HUES48 (cell line): ENCODE data around the gene SHC3.

Source experiments
- H3K27ac ChIP-seq: one replicate; pipeline ENCODE4 v1.7.0; 2013; ENCODE audit warnings: low read depth, low read length, inconsistent platforms
- H3K27me3 ChIP-seq: 2 replicates; pipeline ENCODE4 v1.6.1; 2013; ENCODE audit warnings: mild to moderate bottlenecking, low read length; ENCODE audit not compliant: control insufficient read depth, insufficient read depth
- H3K36me3 ChIP-seq: 2 replicates; pipeline ENCODE4 v1.6.1; 2013; ENCODE audit warnings: low read length; ENCODE audit not compliant: control insufficient read depth, insufficient read depth
- H3K4me1 ChIP-seq: 2 replicates; pipeline ENCODE4 v1.6.1; 2013; ENCODE audit warnings: mild to moderate bottlenecking, low read length; ENCODE audit not compliant: control insufficient read depth, insufficient read depth
- H3K4me3 ChIP-seq: 2 replicates; pipeline ENCODE4 v1.5.1; 2013; ENCODE audit warnings: mild to moderate bottlenecking, low read depth, low read length
- H3K9ac ChIP-seq: 2 replicates; pipeline ENCODE4 v1.6.1; 2013; ENCODE audit warnings: mild to moderate bottlenecking, low read depth, low read length, moderate library complexity
- H3K9me3 ChIP-seq: 2 replicates; pipeline ENCODE4 v1.6.1; 2013; ENCODE audit warnings: low read length; ENCODE audit not compliant: control insufficient read depth, insufficient read depth

The SHC3 gene

GRCh38 chr9:89052470-89053097 is 126.0 kb downstream of the SHC3 start:
- H3K27me3 ChIP-seq = no peaks in the 10 kb centered on the region
- H3K4me3 ChIP-seq = no peak overlapping the region
- H3K4me1 ChIP-seq = no peaks in the 10 kb centered on the region
- no peak overlapping the region for H3K9ac ChIP-seq
- no peaks in the 10 kb centered on the region for H3K9me3 ChIP-seq
- H3K27ac ChIP-seq = no peak overlapping the region
- H3K36me3 ChIP-seq = no peaks in the 10 kb centered on the region

DNA sequence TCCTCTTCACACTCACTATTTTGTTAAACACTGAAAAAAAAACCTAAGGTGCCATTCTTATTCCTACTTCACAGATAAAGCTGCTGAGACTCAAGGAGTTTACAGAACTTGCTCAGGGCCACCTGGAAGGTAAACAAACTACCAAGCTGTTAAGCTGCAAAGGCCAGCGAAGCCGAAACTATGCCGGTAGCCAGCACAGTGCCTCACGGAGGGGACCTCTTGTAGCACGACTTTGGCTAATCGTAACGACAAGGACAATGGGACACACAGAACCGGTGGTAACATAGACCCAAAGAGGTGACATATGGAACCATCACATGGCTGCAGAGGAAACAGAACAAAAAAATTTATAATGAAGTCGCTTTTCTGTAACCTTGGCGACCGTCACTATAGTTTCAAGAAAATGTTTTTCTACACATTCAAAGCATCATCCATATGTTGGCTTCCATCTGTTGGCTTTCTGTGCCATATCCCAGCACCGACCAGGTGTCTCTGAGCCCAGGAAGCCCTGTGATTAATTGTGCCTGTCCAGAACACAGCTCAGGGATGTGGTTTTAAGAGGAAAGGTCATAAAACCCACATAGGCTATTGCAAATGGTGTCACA is 127.1 kb downstream of the SHC3 start:
- H3K9me3 ChIP-seq = no peaks in the 10 kb centered on the region
- no peaks in the 10 kb centered on the region for H3K4me1 ChIP-seq
- no peak overlapping the region for H3K27ac ChIP-seq
- H3K4me3 ChIP-seq = no peak overlapping the region
- no peaks in the 10 kb centered on the region for H3K36me3 ChIP-seq
- no peaks in the 10 kb centered on the region for H3K27me3 ChIP-seq
- no peak overlapping the region for H3K9ac ChIP-seq

- no peak overlapping the region for H3K27ac ChIP-seq
- H3K9ac ChIP-seq = no peak overlapping the region
- H3K27me3 ChIP-seq = no peaks in the 10 kb centered on the region
- H3K36me3 ChIP-seq = no peaks in the 10 kb centered on the region
- no peaks in the 10 kb centered on the region for H3K9me3 ChIP-seq
- H3K4me3 ChIP-seq = no peak overlapping the region
- no peaks in the 10 kb centered on the region for H3K4me1 ChIP-seq
These were observed 129.0 kb downstream of the SHC3 start for GRCh38 chr9:89049646-89050045.

- Histone ChIP-seq H3K4me1 (no peaks in the 10 kb centered on the region), H3K27ac (no peak overlapping the region), H3K9me3 (no peaks in the 10 kb centered on the region), H3K36me3 (no peaks in the 10 kb centered on the region), H3K4me3 (no peak overlapping the region), H3K27me3 (no peaks in the 10 kb centered on the region), H3K9ac (no peak overlapping the region)
These were observed 130.0 kb downstream of the SHC3 start for GRCh38 chr9:89048616-89049015.

DNA sequence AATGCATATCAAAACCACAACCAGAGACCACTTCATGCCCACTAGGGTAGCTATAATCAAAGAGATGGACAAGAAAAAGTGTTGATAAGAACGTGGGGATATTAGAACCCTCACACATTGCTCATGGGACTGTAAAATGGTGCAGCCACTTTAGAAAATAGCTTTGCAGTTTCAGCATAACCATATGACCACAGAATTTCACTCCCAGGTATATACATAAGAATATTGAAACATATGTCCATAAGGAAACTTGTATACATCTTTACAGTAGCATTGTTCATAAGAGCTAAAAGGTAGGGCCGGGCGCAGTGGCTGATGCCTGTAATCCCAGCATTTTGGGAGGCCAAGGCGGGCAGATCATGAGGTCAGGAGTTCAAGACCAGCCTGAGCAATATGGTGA is 131.0 kb downstream of the SHC3 start:
- Histone ChIP-seq H3K4me3 (no peak overlapping the region), H3K9ac (no peak overlapping the region), H3K9me3 (no peaks in the 10 kb centered on the region), H3K4me1 (no peaks in the 10 kb centered on the region), H3K27ac (no peak overlapping the region), H3K36me3 (no peaks in the 10 kb centered on the region), H3K27me3 (no peaks in the 10 kb centered on the region)

- H3K36me3 ChIP-seq = no peaks in the 10 kb centered on the region
- H3K4me3 ChIP-seq = no peak overlapping the region
- no peak overlapping the region for H3K9ac ChIP-seq
- no peaks in the 10 kb centered on the region for H3K4me1 ChIP-seq
- H3K9me3 ChIP-seq = no peaks in the 10 kb centered on the region
- no peaks in the 10 kb centered on the region for H3K27me3 ChIP-seq
- H3K27ac ChIP-seq = no peak overlapping the region
These were observed 131.8 kb downstream of the SHC3 start for GRCh38 chr9:89046832-89047231.

- Histone ChIP-seq H3K27ac (no peak overlapping the region), H3K36me3 (no peaks in the 10 kb centered on the region), H3K9ac (no peak overlapping the region), H3K4me3 (no peak overlapping the region), H3K9me3 (no peaks in the 10 kb centered on the region), H3K4me1 (no peaks in the 10 kb centered on the region), H3K27me3 (no peaks in the 10 kb centered on the region)
These were observed 133.7 kb downstream of the SHC3 start for GRCh38 chr9:89044881-89045280.

- H3K27ac ChIP-seq = no peak overlapping the region
- no peak overlapping the region for H3K4me3 ChIP-seq
- no peaks in the 10 kb centered on the region for H3K9me3 ChIP-seq
- H3K27me3 ChIP-seq = no peaks in the 10 kb centered on the region
- no peaks in the 10 kb centered on the region for H3K36me3 ChIP-seq
- no peak overlapping the region for H3K9ac ChIP-seq
- H3K4me1 ChIP-seq = no peaks in the 10 kb centered on the region
These were observed 134.5 kb downstream of the SHC3 start for GRCh38 chr9:89044104-89044503.

- Histone ChIP-seq H3K9me3 (no peaks in the 10 kb centered on the region), H3K27me3 (no peaks in the 10 kb centered on the region), H3K4me3 (no peak overlapping the region), H3K27ac (no peak overlapping the region), H3K4me1 (no peaks in the 10 kb centered on the region), H3K9ac (no peak overlapping the region), H3K36me3 (no peaks in the 10 kb centered on the region)
These were observed 135.6 kb downstream of the SHC3 start for GRCh38 chr9:89042984-89043383.

GRCh38 chr9:89039664-89040063 is 139.0 kb downstream of the SHC3 start:
- Histone ChIP-seq H3K27me3 (no peaks in the 10 kb centered on the region), H3K4me3 (no peak overlapping the region), H3K4me1 (no peaks in the 10 kb centered on the region), H3K9me3 (no peaks in the 10 kb centered on the region), H3K9ac (no peak overlapping the region), H3K27ac (no peak overlapping the region), H3K36me3 (no peaks in the 10 kb centered on the region)

DNA sequence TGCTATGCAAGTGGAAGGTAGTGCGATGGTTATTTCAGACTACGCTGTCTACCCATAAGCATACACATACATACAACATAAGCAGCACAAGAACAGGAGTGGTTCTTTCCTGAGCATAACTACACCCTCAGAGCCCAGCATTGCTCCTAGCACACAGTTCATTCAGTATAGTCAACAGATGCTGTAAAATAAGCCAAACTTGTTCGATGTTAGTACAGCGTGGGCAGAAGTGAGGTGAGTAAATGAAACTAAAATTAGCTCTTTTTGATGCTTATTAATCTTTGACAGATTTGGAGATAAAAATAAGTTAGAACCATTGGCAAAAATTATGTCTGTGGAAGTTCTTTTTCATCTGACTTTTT is 139.5 kb downstream of the SHC3 start:
- H3K36me3 ChIP-seq = no peaks in the 10 kb centered on the region
- no peaks in the 10 kb centered on the region for H3K27me3 ChIP-seq
- H3K9ac ChIP-seq = no peak overlapping the region
- no peak overlapping the region for H3K4me3 ChIP-seq
- no peaks in the 10 kb centered on the region for H3K4me1 ChIP-seq
- no peaks in the 10 kb centered on the region for H3K9me3 ChIP-seq
- H3K27ac ChIP-seq = no peak overlapping the region
